K562 (cell line): ENCODE measurements around the gene DAZAP1. TPM values are rescaled to one million over a fixed set of nuclear protein-coding genes. Genes with fewer than 3 reads are reported as not detected.

Experiments
- ATAC-seq: fragments of 200-7000 bp; cut with Tn5 transposase; 3 replicates; pipeline ENCODE4 v1.9.1; 2020; ENCODE audit warnings: moderate library complexity
- BruUV-seq: library from RNA; stranded (reverse); fragments of 400-500 nt; replicated peaks from 2 replicates; lab custom pipeline; 2021; lab: Mats Ljungman, UMichigan
- CTCF ChIA-PET: fragments of 300-600 bp; formaldehyde crosslinking; extraction: SDS; loops from one replicate; lab custom pipeline; 2021; ENCODE audit warnings: low intra/inter-chr PET ratio; lab: Yijun Ruan, JAX
- POLR2A ChIA-PET: fragments of 300-600, 350-650 bp; sonication (Branson Sonifier 250); formaldehyde crosslinking; extraction: SDS; loops from one replicate; lab custom pipeline; 2021; ENCODE audit warnings: antibody characterized with exemption, inconsistent platforms; lab: Yijun Ruan, JAX
- DNase-seq, 4 experiments: peaks; one replicate each; pipeline versions ENCODE4 v3.0.0 to v3.0.0-alpha.2; 2011 to 2018; ENCODE audit warnings: low spot score in 3 of 4, mixed read lengths in 3 of 4; ENCODE audit errors: extremely low read depth in 1 of 4
- FAIRE-seq: peaks from 2 replicates; lab custom pipeline; 2011; peaks lifted over from hg19 to GRCh38; lab: Jason Lieb, UNC
- H2AFZ ChIP-seq: 2 replicates; pipeline ENCODE4 v1.6.0; 2011; ENCODE audit warnings: low read depth, low read length, control low read depth, inconsistent platforms
- H3K27ac ChIP-seq: fragments of 200-600 bp; 3 replicates; pipeline ENCODE4 v1.8.0; 2011; ENCODE audit warnings: low read depth, mild to moderate bottlenecking, control low read depth, inconsistent platforms, low read length, moderate library complexity, mixed read lengths; ENCODE audit errors: extremely low read depth
- H3K27me3 ChIP-seq, 2 experiments: fragments of 300-600 bp in 1 of 2; 2 replicates in 1 of 2; 3 replicates in 1 of 2; pipeline versions ENCODE4 v1.6.0 to v1.8.0; 2011; ENCODE audit warnings: inconsistent platforms in 2 of 2, low read length in 2 of 2, mild to moderate bottlenecking in 1 of 2, mixed read lengths in 1 of 2, moderate library complexity in 1 of 2; ENCODE audit not compliant: control insufficient read depth in 2 of 2, insufficient read depth in 2 of 2
- H3K36me3 ChIP-seq: fragments of 300-600 bp; 3 replicates; pipeline ENCODE4 v1.8.0; 2011; ENCODE audit warnings: mild to moderate bottlenecking, low read length, inconsistent platforms; ENCODE audit not compliant: control insufficient read depth, insufficient read depth
- H3K4me1 ChIP-seq, 2 experiments: fragments of 200-600 bp in 1 of 2; replicated peaks in 1 of 2; 2 replicates in 1 of 2; 3 replicates in 1 of 2; pipeline versions ENCODE4 v1.5.1 to v1.8.0; 2011; ENCODE audit warnings: inconsistent platforms in 2 of 2, low read length in 2 of 2, mild to moderate bottlenecking in 1 of 2, mixed read lengths in 1 of 2, moderate library complexity in 1 of 2; ENCODE audit not compliant: control insufficient read depth in 2 of 2, insufficient read depth in 2 of 2
- H3K4me2 ChIP-seq: 2 replicates; pipeline ENCODE4 v1.6.1; 2011; ENCODE audit warnings: low read length, control low read depth, inconsistent platforms, mixed read lengths; ENCODE audit not compliant: insufficient read depth
- H3K4me3 ChIP-seq: fragments of 200-600 bp; sonication (generic), shearing (Covaris generic); 2 replicates; pipeline ENCODE4 v1.5.1; 2016; ENCODE audit warnings: control low read depth, inconsistent platforms
- H3K79me2 ChIP-seq: fragments of 200-600 bp; 3 replicates; pipeline ENCODE4 v1.8.0; 2011; ENCODE audit warnings: low read length, inconsistent platforms; ENCODE audit not compliant: control insufficient read depth, insufficient read depth
- H3K9ac ChIP-seq, 2 experiments: 2 replicates each; pipeline versions ENCODE4 v1.6.0 to v1.6.1; 2011; ENCODE audit warnings: low read depth in 2 of 2, low read length in 2 of 2, control low read depth in 1 of 2, inconsistent platforms in 1 of 2, mild to moderate bottlenecking in 1 of 2, mixed read lengths in 1 of 2; ENCODE audit not compliant: insufficient read depth in 1 of 2
- H3K9me1 ChIP-seq: one replicate; pipeline ENCODE4 v1.6.0; 2011; ENCODE audit warnings: inconsistent platforms, mild to moderate bottlenecking, low read length, moderate library complexity; ENCODE audit not compliant: control insufficient read depth, insufficient read depth
- H3K9me3 ChIP-seq: replicated peaks from 2 replicates; pipeline ENCODE4 v1.5.1; 2011; ENCODE audit warnings: low read depth, low read length, inconsistent platforms; ENCODE audit not compliant: control insufficient read depth, insufficient read depth
- H4K20me1 ChIP-seq: replicated peaks from 2 replicates; pipeline ENCODE4 v1.6.1; 2011; ENCODE audit warnings: low read length, inconsistent platforms, mixed read lengths; ENCODE audit not compliant: control insufficient read depth, insufficient read depth
- CBFA2T3 ChIP-seq: fragments of 450-650 bp; IDR thresholded peaks from 2 replicates; pipeline ENCODE4 v1.6.1; 2017
- CBX5 ChIP-seq: IDR thresholded peaks from 2 replicates; pipeline ENCODE4 v1.6.1; 2014; ENCODE audit warnings: low read depth, borderline replicate concordance
- NRF1 ChIP-seq, 2 experiments: fragments of 450-650 bp; IDR thresholded peaks in 1 of 2; conservative IDR thresholded peaks in 1 of 2; 2 replicates each; pipeline ENCODE4 v1.6.1; 2014; ENCODE audit warnings: mild to moderate bottlenecking in 2 of 2
- PCBP1 ChIP-seq: fragments of 200-400 bp; formaldehyde crosslinking; IDR thresholded peaks from 2 replicates; pipeline ENCODE4 v1.6.1; 2018; ENCODE audit warnings: mild to moderate bottlenecking, low read depth, low read length; ENCODE audit not compliant: poor library complexity, severe bottlenecking
- POLR2G ChIP-seq: fragments of 200-400 bp; formaldehyde crosslinking; IDR thresholded peaks from 2 replicates; pipeline ENCODE4 v1.6.1; 2017; ENCODE audit warnings: low read depth, mild to moderate bottlenecking, antibody characterized with exemption, low read length, moderate library complexity
- TFAM ChIP-seq: fragments of 250-450 bp; sonication (Bioruptor Pico); conservative IDR thresholded peaks from 2 replicates; pipeline ENCODE4 v1.5.0; 2021; ENCODE audit warnings: mild to moderate bottlenecking, moderate library complexity
- VEZF1 ChIP-seq: fragments of 200-800 bp; sonication (Bioruptor generic); IDR thresholded peaks from 2 replicates; pipeline ENCODE4 v1.6.1; 2017; ENCODE audit warnings: missing genetic modification characterization, missing compliant biosample characterization
- ZBTB7A ChIP-seq: IDR thresholded peaks from 2 replicates; pipeline ENCODE4 v1.6.1; 2011; ENCODE audit warnings: low read depth, mild to moderate bottlenecking, low read length, moderate library complexity, borderline replicate concordance; ENCODE audit not compliant: control insufficient read depth
- ZNF740 ChIP-seq, 3 experiments: fragments of 200-800 bp in 1 of 3; sonication (Bioruptor generic) in 1 of 3; sonication (generic) in 1 of 3; formaldehyde crosslinking in 1 of 3; IDR thresholded peaks; 2 replicates each; pipeline versions ENCODE4 v1.6.1 to v1.8.0; 2016 to 2022; ENCODE audit warnings: mild to moderate bottlenecking in 2 of 3, missing compliant biosample characterization in 2 of 3, missing genetic modification characterization in 2 of 3, missing genetic modification reagents in 1 of 3
- ZZZ3 ChIP-seq: fragments of 450-650 bp; IDR thresholded peaks from 2 replicates; pipeline ENCODE4 v1.6.1; 2016; ENCODE audit warnings: antibody characterized with exemption, mild to moderate bottlenecking, moderate library complexity
- WGBS: fragments of 100-300 bp; shearing (Covaris generic); methylation state at CpG from one replicate; pipeline ENCODE4 v1.1.6; 2016; ENCODE audit warnings: low coverage, mixed read lengths; ENCODE audit not compliant: insufficient coverage; ENCODE audit errors: missing lambda C conversion rate; 5-methylcytosine and 5-hydroxymethylcytosine counted together
- in situ Hi-C: fragments of 300-500 bp; cut with MboI; formaldehyde crosslinking; loops from 4 replicates; pipeline ENCODE4 v1.15.0; 2018; ENCODE audit warnings: inconsistent platforms, mixed read lengths
- intact Hi-C: fragments of 100-400 bp; cut with micrococcal nuclease; formaldehyde crosslinking; loops from 2 replicates; pipeline ENCODE4 v1.14.2; 2022
- polyA plus RNA-seq, 8 experiments: library from polyadenylated mRNA; depleted of rRNA in 4 of 8; stranded (reverse) in 5 of 8; unstranded in 3 of 8; fragments of >200 nt; fragmentation: Nextera tagmentation in 2 of 8; fragmentation: Illumina TruSeq in 1 of 8; extraction: Ambion mirVana in 2 of 8; extraction: Trizol in 1 of 8; gene quantifications; 2 replicates each; pipeline versions ENCODE4 v1.2.1 to v1.2.3, GENCODE V29; 2011 to 2014; ENCODE audit warnings: inconsistent platforms in 1 of 8, missing spikeins in 1 of 8
- total RNA-seq, 7 experiments: library from RNA; depleted of rRNA in 6 of 7; stranded (reverse); fragments of >200 nt in 6 of 7; fragmentation: Illumina TruSeq in 2 of 7; extraction: Trizol in 2 of 7; gene quantifications; 2 replicates each; pipeline versions ENCODE4 v1.2.1 to v1.2.3, GENCODE V29; 2011 to 2021; ENCODE audit warnings: low replicate concordance in 1 of 7

The DAZAP1 gene
- total and polyA plus RNA-seq, 9 of the 15 experiments (the other 6 are each of a cell fraction or from before 2014, with no cell fraction given) = 10.8 to 289 (median 142) TPM

DNA sequence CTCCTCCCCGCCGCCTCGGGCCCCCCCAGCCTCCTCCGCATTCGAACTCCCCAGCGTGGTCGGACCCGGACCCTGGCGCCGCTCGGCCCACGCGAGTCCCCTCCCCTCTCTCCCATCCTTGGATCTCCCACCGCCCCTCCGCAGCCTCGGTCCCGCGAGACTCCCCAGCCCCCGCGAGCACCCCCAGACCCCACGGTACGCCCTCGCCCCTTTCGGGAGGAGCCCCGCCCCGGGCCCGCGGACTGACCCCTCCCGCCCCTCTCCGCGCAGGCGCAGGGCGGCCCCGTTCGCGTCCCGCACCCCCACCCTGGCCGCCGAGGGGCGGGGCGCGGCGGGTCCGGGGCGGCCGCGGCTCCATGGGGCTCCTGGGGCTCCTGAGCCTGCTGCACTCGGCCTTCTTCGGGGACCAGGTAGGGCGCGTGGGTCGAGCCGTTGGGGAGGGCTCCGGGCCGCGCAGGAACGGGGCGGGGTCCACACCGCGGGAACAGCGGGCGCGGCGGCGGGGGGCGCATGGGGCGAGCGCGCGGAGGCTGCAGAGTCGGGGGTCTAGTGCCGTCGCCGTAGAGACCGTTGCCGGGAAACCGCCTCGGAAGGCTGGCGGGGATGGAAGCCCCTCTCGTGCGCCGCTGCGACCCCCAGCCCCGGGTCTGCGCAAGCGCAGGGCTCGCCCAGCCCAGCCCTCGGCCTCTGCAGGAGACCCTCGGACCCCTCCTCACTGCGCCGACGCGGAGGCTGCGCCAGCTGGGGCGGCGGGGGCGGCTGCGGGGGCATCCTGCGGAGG, 38.7 kb downstream of the DAZAP1 start:
- H2AFZ ChIP-seq = no peak overlapping the region
- peaks cover 20% of the 10 kb centered on the region for H4K20me1 ChIP-seq
- H3K79me2 ChIP-seq = peaks cover 13% of the 10 kb centered on the region
- intact Hi-C loops = loop anchor here (10.0 kb wide), 1 partner anchor 171 kb away; the partner anchor contains the start of gene FAM174C
- 5% methylated on average over 40 of the region's 99 CpGs for WGBS
- H3K4me1 ChIP-seq = peaks cover 26 to 75% of the 10 kb centered on the region in 2 experiments
- POLR2A ChIA-PET = interaction anchor here (0.6 to 0.8 kb wide), 2 partner anchors 9 to 12 kb away, joined by 5 to 6 read pairs; no protein-coding TSS in a partner anchor
- H3K9me3 ChIP-seq = no peaks in the 10 kb centered on the region
- FAIRE-seq = no peak
- peaks cover 18% of the 10 kb centered on the region; the same call in 1 of the 3 replicates for H3K36me3 ChIP-seq
- peaks cover 0 to 9% of the 10 kb centered on the region in 2 experiments; a peak in 1 of 5 replicates for H3K27me3 ChIP-seq
- no TSS peak for BruUV-seq
- in situ Hi-C loops = no loop called here
- CTCF ChIA-PET = interaction anchor here (1.1 kb wide), 1 partner anchor 67 kb away, joined by 6 read pairs; the partner anchor contains the start of gene ADAMTSL5
- no peaks in the 10 kb centered on the region for H3K9me1 ChIP-seq
- H3K27ac ChIP-seq = no peak overlapping the region
- peak overlapping the region; percentile 8; the same call in 1 of the 2 replicates for H3K4me2 ChIP-seq
- peak; percentile 77 to 95 (median 94) for DNase-seq
- peak overlapping the region in 1 of 2 experiments; percentile 67; a peak in 2 of 4 replicates for H3K9ac ChIP-seq
- H3K4me3 ChIP-seq = peak overlapping the region; percentile 41
- ATAC-seq = peak; percentile 64
- 0 out of 2 replicates have a peak, but pooled peaks have one; percentile 33 for TF ChIP-seq VEZF1 (CRISPR knock-in tag)
- TF ChIP-seq ZBTB7A = peak; percentile 64
- TF ChIP-seq TFAM (CRISPR knock-in tag) = no peak
- TF ChIP-seq ZZZ3 = no peak
- TF ChIP-seq PCBP1 = peak; percentile 22
- peak; percentile 85 for TF ChIP-seq ZNF740 (CRISPR knock-in tag; IDR thresholded peaks at IDR 0.05)
- peak in 1 of 2 experiments; percentile 81; a peak in 2 of 4 replicates for TF ChIP-seq ZNF740 (tag; IDR thresholded peaks at IDR 0.05)
- TF ChIP-seq POLR2G = 0 out of 2 replicates have a peak, but pooled peaks have one; percentile 20
- no peak for TF ChIP-seq CBFA2T3
- TF ChIP-seq NRF1 (conservative IDR thresholded peaks at IDR 0.05 in 1 of 2, IDR thresholded peaks at IDR 0.05 in 1 of 2) = peak in 1 of 2 experiments; percentile 80; a peak in 2 of 4 replicates
- no peak for TF ChIP-seq CBX5
